Activated naive CD4-positive, alpha-beta T cell treated with anti-CD3 and anti-CD28 coated beads, Interleukin-2, amount 50 U/mL, for 72 hours (primary cell): Measurements from ENCODE around the gene TVP23C. TPM values are rescaled to one million over a fixed set of nuclear protein-coding genes. Genes with fewer than 3 reads are reported as not detected.
"Not testable (repeated sequence)": the region's sequence is repeated elsewhere in the genome, so short reads cannot be mapped to it uniquely, and the experiment has no call there.

Experiments
- ATAC-seq, 2 donors: fragments of 150-1000 bp; cut with Tn5 transposase; 2 replicates each; pipeline ENCODE4 v1.10.0; 2021; ENCODE audit warnings: mild to moderate bottlenecking in 2 of 2, moderate library complexity in 2 of 2
- DNase-seq, 2 donors: peaks; one replicate each; pipeline ENCODE4 v3.0.0; 2021 to 2022; ENCODE audit warnings: low spot score in 2 of 2
- H3K27ac Mint-ChIP-seq, 2 donors: one replicate each; pipeline ENCODE4 v1.8.0; 2022; ENCODE audit warnings: mild to moderate bottlenecking in 2 of 2, mixed read lengths in 2 of 2
- H3K36me3 Mint-ChIP-seq, 2 donors: one replicate each; pipeline ENCODE4 v1.8.0; 2022; ENCODE audit warnings: mixed read lengths in 2 of 2
- H3K9me3 Mint-ChIP-seq, 2 donors: one replicate each; pipeline ENCODE4 v1.8.0; 2022; ENCODE audit warnings: mixed read lengths in 2 of 2
- total RNA-seq, 2 donors: library from RNA; stranded (reverse); gene quantifications; one replicate each; pipeline ENCODE4 v1.2.3, GENCODE V29; 2022

Gene TVP23C
- total RNA-seq, 2 donors from 2014 or later, result 11.2 to 15.0 TPM

DNA sequence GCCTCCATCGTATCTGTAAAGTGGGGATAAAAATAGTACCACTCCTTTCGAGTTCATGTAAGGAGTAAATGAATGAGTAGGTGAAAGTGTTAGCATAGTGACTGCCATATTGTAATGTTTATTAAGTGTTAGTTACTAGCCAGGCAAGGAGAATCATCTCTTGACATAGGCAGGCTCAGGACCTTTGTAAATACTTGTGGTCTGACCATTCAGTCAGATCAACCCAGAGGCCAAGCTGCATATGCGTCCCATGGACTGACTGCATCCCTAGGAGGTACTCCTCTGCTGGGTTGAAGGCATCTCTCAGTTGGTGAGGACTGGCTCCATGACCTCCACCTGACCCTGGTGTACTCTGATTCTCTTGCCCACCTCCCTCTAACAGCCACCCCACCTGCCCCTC lies 55.4 kb downstream of the TVP23C start:
- Mint-ChIP-seq H3K36me3 (peaks cover 4% of the 10 kb centered on the region in 2 donors), H3K9me3 (no peaks in the 10 kb centered on the region), H3K27ac (no peak overlapping the region)
- no peak for ATAC-seq
- no peak for DNase-seq

DNA sequence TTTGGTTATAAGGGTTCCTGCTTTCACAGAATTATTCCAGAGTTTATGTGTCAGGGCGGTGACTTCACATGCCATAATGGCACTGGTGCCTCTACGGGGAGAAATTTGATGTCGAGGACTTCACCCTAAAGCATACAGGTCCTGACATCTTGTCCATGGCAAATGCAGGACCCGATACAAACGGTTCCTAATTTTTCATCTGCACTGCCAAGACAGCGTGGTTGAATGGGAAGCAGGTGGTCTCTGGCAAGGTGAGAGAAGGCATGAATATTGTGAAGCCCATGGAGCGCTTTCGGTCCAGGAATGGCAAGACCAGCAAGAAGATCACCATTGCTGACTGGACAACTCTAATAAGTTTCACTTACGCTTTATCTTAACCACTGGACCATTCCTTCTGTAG lies 56.3 kb downstream of the TVP23C start:
- no peak for DNase-seq
- no peak overlapping the region for H3K27ac Mint-ChIP-seq
- H3K9me3 Mint-ChIP-seq, result no peaks in the 10 kb centered on the region
- ATAC-seq, result no peak
- H3K36me3 Mint-ChIP-seq, result peaks cover 4% of the 10 kb centered on the region in 2 donors

- H3K36me3 Mint-ChIP-seq, H3K9me3 Mint-ChIP-seq, DNase-seq, ATAC-seq, H3K27ac Mint-ChIP-seq: not testable (repeated sequence)
Observed at GRCh38 chr17:15505708-15506107, 57.6 kb downstream of the TVP23C start.

GRCh38 chr17:15503731-15504130 lies 59.6 kb downstream of the TVP23C start:
- Mint-ChIP-seq H3K27ac (no peak overlapping the region), H3K36me3 (no peaks in the 10 kb centered on the region), H3K9me3 (no peaks in the 10 kb centered on the region)
- DNase-seq (no peak), ATAC-seq (no peak)

- H3K36me3 Mint-ChIP-seq, result no peaks in the 10 kb centered on the region
- ATAC-seq (peak; percentile 82 to 90), DNase-seq (peak; percentile 62 to 73)
- H3K9me3 Mint-ChIP-seq, result no peaks in the 10 kb centered on the region
- peak overlapping the region in 1 of 2 donors; percentile 52 for H3K27ac Mint-ChIP-seq
Observed at GRCh38 chr17:15502369-15503112, 60.7 kb downstream of the TVP23C start.

- ATAC-seq (no peak), DNase-seq (no peak)
- Mint-ChIP-seq H3K27ac (no peak overlapping the region), H3K36me3 (no peaks in the 10 kb centered on the region), H3K9me3 (no peaks in the 10 kb centered on the region)
Observed at GRCh38 chr17:15501793-15502192, 61.5 kb downstream of the TVP23C start.

GRCh38 chr17:15501282-15501681 lies 62.0 kb downstream of the TVP23C start:
- Mint-ChIP-seq H3K9me3 (no peaks in the 10 kb centered on the region), H3K36me3 (no peaks in the 10 kb centered on the region), H3K27ac (no peak overlapping the region)
- no peak for DNase-seq
- no peak for ATAC-seq

DNA sequence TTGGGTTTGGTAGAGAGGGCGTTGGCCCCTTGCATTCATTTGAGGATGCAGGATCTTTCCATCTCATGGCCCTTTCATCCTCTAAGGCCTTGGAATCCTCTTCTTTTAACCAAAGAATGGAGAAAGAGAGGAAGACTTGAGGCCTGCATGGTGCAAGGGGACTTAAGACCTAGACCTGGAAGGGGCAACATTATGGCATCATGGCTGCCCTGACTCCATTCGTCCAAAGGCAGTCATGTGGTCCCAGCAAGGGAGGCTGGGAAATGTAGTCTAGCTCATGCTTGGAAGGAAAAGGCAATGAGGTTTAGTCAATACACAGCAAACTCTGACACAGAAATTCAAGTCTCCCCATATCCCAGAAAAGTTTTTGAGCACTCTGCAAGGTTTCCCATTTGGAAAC lies 65.2 kb downstream of the TVP23C start:
- no peaks in the 10 kb centered on the region for H3K36me3 Mint-ChIP-seq
- no peak overlapping the region for H3K27ac Mint-ChIP-seq
- DNase-seq (no peak), ATAC-seq (peak in 1 of 2 donors; percentile 55)
- H3K9me3 Mint-ChIP-seq, result no peaks in the 10 kb centered on the region

GRCh38 chr17:15496735-15497670 lies 66.3 kb downstream of the TVP23C start:
- Mint-ChIP-seq H3K36me3 (no peaks in the 10 kb centered on the region), H3K27ac (no peak overlapping the region), H3K9me3 (no peaks in the 10 kb centered on the region)
- no peak for ATAC-seq
- no peak for DNase-seq

DNA sequence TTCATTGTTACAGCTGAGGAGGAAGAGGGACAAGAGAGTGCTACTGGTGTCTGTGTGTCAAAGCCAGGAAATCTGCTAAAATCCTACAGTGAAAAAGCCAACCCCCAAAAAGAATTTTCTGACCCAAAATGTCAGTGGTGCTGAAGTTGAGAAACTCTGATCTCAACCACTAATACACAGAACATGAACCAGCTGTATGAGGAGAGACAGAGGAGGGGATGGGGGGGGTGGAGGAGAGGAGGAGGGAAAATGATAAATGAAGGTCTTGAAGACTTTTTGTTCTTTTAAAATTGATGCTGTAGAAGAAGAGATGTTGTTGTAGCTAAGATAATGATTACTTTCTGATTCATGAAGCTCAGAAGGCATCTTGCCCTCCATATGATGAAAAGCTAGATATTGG lies 68.5 kb downstream of the TVP23C start:
- H3K27ac Mint-ChIP-seq, result no peak overlapping the region
- H3K9me3 Mint-ChIP-seq, result no peaks in the 10 kb centered on the region
- DNase-seq (no peak), ATAC-seq (no peak)
- no peaks in the 10 kb centered on the region for H3K36me3 Mint-ChIP-seq

GRCh38 chr17:15493693-15494035 lies 69.6 kb downstream of the TVP23C start:
- DNase-seq, result no peak
- peak overlapping the region in 1 of 2 donors; percentile 14 for H3K27ac Mint-ChIP-seq
- ATAC-seq, result no peak
- H3K36me3 Mint-ChIP-seq, result no peaks in the 10 kb centered on the region
- H3K9me3 Mint-ChIP-seq, result no peaks in the 10 kb centered on the region

DNA sequence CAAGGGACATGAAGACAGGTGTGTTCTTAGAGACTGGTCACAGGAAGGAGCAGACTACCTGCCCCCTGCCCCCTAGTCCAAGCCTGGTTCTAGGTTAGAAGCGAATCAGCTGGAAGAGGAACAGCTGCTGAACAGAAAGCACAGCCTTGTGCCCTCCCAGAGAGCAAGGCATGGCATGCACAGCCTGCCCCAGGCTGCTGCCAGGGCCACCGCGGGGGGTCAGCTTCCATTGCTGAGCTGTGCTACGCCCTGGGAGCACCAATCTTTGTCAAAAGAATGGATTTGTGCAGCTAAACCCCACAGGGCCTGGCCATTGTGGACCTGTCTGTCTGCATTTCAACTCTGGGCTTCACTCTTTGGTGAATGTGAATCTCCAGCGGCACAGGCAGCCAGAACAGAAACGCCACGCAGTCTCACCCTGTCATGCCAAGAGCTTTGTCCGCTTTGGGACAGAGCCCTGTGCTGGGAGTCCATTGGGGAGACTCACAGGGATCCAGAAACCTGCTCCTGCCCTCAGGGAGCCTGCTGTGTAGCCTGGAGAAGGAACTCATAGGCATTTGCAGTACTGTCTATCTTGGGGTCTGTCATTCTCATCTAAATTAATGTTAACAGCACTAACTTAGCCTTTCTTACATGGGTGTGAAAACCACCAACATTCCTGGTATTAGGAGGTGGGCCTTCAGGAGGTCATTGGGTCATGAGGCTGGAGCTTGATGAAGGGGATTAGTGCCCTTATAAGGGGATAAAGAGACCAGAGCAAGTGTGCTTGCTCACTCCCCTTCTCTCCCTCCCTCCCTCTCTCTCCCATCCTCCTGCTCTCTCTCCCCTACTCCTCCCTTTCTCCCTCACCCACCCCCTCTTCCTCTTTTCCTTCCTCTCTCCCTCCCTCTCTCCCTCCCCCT lies 70.2 kb downstream of the TVP23C start:
- Mint-ChIP-seq H3K27ac (no peak overlapping the region), H3K9me3 (no peaks in the 10 kb centered on the region), H3K36me3 (no peaks in the 10 kb centered on the region)
- ATAC-seq (no peak), DNase-seq (no peak)

- H3K9me3 Mint-ChIP-seq, result no peaks in the 10 kb centered on the region
- no peak for DNase-seq
- ATAC-seq, result no peak
- no peak overlapping the region for H3K27ac Mint-ChIP-seq
- H3K36me3 Mint-ChIP-seq, result no peaks in the 10 kb centered on the region
Observed at GRCh38 chr17:15492186-15492585, 71.1 kb downstream of the TVP23C start.

DNA sequence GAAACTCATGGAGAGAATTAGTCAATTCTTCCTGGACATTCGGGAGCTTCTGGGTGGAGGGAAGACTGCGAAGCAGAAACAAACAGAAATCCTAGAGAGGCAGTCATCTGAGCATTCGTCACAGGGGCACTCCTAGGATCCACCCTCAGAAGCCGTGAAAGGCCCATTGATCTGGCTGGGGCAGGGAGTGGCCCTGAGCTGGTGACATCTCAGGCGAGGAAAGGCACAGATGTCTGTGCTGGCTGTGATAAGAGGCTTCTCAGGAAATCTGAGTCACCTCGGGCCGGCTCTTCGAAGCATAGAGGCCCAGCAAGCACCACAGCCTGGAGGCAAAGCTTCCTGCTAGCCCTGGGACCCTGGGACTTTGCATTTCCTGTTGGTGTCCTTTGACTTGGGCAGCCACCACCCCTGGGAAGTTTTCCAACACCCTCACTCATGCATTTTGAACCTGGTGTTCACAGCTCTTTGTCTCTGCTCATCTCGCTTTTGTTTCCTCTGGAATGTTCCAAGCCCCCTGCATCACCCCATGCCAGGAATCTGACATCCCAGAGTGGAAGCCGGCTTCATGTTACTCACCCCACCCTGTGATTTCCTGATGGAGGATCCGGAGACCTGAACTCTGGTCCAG lies 72.5 kb downstream of the TVP23C start:
- DNase-seq (no peak), ATAC-seq (peak; percentile 59 to 69)
- Mint-ChIP-seq H3K36me3 (no peaks in the 10 kb centered on the region), H3K27ac (peak overlapping the region; percentile 21 to 91), H3K9me3 (no peaks in the 10 kb centered on the region)

DNA sequence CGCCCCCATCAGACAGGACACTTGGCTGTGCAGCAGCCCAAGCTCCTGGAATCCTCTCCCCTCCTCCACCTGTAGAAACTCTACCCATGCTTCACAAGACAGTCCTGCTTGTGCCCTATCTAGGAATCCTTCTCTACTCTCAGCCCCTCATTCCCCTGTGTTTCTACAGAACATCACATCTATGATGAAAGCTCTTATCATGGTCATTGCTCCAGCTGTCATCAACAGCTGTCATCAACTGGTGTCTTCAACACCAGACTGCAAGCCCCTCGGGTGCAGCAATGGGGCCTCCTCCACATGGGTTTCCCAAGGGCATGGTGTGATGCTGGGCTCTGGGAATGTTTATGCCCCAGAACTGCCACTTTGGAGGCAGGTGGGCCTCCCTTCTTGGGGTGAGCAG lies 74.7 kb downstream of the TVP23C start:
- Mint-ChIP-seq H3K36me3 (no peaks in the 10 kb centered on the region), H3K27ac (no peak overlapping the region), H3K9me3 (no peaks in the 10 kb centered on the region)
- DNase-seq (no peak), ATAC-seq (no peak)

GRCh38 chr17:15485045-15485444 lies 78.2 kb downstream of the TVP23C start:
- Mint-ChIP-seq H3K9me3 (no peaks in the 10 kb centered on the region), H3K36me3 (no peaks in the 10 kb centered on the region), H3K27ac (no peak overlapping the region)
- ATAC-seq, result no peak
- no peak for DNase-seq
